CD4-positive, alpha-beta T cell treated with Interleukin-4 for 4 hours (primary cell): ENCODE results near the gene HKDC1.
"Not testable (repeated sequence)": the region's sequence is repeated elsewhere in the genome, so short reads cannot be mapped to it uniquely, and the experiment has no call there.

Experiments
- DNase-seq: peaks from one replicate; pipeline ENCODE4 v3.0.0-alpha.2; 2020

The HKDC1 gene

DNA sequence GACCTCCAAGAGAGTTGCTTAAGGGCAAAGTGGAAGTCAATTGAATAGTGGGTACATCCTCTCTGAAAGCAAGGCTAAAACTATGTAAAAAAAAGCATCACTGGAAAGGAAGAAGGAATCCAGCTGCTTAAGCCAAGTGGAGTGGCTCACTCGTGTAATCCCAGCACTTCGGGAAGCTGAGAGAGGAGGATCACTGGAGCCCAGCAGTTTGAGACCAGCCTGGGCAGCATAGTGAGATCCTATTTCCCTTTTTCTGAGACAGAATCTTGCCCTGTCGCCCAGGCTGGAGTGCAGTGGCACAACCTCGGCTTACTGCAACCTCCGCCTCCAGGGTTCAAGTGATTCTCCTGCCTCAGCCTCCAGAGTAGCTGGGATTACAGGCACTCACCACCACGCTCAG lies 64.3 kb downstream of the HKDC1 start:
- DNase-seq, result not testable (repeated sequence)

DNA sequence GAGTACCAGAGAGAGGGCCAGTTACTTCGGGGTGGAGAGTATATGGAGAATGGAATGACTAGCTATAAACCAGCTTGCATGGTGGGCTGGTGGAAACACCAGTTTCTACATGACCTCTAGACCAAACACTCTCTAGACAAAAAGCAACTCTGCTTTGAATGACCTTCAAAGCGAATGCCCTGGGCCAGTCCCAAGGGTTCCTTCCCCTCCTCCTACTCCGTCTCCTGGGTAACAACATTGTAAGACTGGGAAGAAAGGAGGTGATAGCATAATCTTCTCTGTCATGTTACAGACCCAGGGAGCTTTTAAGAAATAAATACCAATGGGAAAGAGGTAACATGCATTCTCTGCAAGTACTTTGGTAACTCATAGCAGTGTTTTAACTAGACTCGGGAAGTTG lies 65.6 kb downstream of the HKDC1 start:
- DNase-seq, result no peak

DNA sequence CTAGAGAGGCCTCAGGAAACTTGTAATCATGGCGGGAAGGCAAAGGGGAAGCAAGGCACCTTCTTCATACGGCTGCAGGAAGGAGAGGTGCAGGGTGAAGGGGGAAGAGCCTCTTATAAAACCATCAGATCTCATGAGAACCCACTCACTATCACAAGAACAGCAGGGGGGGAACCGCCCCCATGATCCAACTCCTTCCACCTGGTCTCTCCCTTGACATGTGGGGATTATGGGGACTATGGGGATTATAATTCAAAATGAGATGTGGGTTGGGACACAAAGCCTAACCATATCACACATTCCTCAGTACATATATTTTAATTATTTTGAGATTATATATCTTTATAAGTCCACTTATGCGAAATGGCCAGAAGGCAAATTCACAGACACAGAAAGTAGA lies 67.0 kb downstream of the HKDC1 start:
- no peak for DNase-seq

DNA sequence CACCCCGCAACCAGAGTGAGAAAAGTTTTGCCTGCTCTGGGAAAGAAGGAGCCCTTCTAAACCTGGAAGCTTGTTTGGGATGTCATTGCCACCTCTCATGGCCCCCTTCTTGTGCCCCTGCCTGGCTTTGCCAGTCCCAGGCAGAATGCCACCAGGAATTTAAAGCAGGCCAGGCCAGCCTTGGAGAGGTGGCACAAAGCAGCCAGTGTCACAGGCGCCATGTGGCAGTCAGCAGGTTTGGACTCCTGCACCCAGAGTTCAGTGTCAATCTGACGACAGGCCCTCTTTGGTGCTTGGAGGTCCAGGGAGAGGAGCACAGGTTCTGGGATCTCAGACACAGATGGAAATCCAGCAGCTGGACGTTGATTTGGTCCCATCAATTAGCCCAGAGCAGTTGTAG lies 70.9 kb downstream of the HKDC1 start:
- DNase-seq, result no peak

DNA sequence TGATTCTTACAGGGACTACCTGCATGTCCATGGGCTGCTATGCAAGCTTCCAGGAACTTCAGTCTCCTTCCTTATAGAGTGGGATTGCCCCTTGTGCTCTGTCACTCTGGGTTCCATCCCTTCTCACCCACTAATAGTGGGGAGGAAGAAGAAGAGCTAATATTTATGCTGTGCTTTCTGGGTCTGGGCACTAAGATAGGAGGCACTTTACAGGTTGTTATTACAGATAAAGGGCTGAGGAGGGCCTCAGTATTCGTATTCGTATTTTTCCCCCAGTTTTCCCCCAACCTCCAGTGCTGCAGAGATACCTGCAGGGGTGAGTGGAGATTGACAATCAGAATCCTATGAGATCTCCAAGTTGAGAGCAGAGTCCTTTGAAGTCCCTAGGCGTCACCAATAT lies 72.3 kb downstream of the HKDC1 start:
- DNase-seq, result no peak

DNA sequence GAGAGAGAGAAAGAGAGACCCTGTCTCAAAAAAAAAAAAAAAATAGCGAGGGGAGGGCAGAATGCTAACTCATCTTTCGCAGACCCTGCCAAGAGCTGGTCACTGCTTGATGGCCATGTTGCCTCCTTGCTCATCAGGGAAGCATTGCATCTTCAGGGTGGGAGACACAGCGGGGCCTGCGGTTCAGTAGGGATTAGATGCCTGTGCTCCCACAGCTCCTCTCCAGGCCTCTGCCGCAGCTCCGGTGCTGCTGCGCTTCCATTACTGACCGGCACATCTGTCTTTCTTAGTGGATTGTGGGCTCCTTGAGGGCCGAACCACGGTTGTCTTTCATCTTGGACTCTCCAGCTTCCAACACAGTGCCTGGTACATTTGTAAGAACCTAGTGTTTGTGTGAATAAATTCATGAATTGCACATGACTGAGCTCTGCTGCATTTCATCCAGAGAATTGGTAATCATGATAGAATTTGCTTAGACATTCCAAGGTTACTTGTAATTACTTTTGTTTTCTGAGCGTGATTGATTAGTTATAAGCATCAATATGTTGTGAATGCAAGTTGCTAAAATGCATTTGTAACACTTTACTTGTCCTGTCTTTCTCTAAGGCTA lies 75.0 kb downstream of the HKDC1 start:
- DNase-seq, result no peak

DNA sequence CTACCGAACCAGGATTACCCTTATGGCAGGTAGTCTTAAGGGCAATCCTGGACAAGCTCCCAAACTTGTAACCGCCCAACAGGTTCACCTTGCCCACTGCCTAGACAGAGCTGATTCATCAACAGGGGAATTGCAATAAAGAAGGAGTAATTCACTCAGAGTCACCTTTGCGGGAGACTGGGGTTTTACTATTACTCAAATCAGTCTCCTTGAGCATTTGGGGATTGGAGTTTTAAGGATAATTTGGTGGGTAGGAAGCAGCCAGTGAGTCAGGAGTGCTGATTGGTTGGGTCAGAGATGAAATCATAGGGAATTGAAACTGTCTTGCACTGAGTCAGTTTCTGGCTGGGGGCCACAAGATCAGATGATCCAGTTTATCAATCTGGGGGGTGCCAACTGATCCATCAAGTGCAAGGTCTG lies 83.5 kb downstream of the HKDC1 start:
- DNase-seq, result no peak

DNA sequence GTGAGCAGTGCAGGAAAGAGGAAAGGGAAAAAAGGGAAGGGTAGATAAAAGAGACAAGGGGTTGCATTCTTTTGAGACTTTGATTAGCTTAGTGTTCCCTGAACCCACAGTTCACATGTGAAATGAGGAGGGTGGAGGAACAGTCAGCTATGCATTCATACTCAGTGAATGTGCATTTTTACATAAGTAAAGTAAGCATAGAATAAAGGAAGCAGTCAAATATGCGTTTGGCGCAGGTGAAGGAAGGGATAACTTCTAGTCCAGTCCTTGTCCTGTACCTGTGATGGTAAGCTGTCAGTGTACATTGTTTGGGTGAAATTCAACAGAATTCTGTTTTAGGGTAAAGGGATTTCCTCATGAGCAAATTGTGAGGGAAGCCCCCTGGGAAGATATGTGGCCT lies 86.3 kb downstream of the HKDC1 start:
- no peak for DNase-seq

DNA sequence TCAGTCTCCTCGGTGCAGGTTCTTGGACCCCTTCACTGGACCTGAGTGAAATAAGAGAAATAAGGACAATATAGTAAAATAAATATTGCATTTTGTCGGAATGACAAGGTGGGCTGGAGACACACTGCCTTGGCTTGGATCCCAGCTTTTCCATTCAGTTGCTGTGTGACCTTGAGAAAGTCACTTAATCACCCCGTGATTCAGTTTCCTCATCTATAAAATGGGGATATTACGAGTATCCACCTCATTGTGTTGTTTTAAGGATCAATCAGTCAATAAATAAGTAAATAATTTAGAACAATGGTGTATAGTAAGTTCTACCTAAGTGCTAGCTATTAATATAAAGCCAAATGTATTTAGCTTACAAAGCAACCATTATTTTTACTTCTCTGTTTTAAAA lies 87.3 kb downstream of the HKDC1 start:
- DNase-seq, result no peak

DNA sequence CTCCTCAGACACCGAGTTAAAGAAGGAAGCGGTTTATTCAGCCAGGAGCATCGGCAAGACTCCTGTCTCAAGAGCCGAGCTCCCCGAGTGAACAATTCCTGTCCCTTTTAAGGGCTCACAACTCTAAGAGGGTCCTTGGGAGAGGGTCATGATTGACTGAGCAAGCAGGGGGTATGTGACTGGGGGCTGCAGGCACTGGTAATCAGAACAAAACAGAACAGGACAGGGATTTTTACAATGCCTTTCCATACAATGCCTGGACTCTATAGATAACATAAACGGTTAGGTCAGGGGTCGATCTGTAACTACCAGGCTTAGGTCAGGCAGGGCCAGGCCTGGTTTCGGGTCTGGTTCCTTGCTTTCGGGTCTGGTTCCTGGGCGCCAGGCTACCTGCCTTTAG lies 88.2 kb downstream of the HKDC1 start:
- DNase-seq, result not testable (repeated sequence)

DNA sequence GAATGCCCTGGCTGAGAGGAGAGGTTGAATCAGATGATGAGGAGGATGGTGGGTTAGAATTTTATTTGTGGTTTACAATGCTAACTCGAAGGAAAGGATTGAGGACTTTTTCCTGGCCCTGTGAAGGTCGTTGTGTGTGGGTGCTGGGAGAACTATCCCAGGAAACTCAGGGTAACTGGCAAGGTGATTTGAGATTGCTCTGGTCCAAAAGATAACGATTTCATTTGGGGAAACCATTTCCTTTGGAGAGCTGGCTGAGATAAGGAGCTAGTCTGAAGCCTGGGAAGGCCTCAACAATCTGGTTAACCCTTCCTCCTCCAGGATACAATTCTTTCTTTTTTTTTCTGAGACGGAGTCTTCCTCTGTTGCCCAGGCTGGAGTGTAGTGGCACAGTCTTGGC lies 91.2 kb downstream of the HKDC1 start:
- DNase-seq, result no peak

DNA sequence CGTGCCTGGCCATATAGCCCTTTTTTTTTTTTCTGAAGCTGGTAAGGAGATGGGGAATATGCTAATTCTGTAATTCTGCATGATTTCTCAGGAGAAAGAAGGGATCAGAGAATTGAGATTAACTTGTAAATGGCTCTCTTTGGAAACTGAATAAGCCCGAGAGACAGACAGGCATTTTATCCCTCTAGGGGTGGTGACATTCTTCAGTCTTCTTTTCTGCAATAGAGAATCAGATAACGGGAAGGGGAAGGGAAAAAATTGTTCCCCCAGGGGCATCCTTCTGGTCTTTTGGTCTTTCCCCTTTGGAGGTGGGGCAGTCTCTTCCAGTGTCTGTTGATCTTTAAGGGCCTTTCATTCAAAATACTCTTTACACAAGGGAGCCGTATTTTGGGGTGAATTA lies 92.4 kb downstream of the HKDC1 start:
- no peak for DNase-seq

DNA sequence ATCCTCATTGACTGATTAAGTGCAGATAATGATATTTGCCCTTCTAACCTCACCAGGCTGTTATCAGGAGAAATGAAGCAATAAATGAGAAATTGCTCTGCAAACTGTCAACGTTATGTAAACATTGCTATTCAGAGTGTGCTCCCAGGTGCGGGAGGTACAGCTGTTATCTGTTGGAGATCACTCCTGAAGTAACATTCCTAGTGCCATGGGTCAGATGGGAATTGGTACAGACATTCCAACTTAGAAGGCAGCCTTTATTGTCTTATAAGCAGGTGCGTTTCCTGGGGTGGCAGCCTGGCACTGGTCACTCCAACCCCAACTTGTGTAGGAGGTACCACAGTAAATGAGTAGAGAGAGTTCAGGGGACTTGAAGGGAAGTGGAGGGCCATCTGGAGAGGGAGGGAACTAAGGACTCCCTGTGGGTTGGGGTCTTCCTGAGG lies 95.0 kb downstream of the HKDC1 start:
- no peak for DNase-seq

DNA sequence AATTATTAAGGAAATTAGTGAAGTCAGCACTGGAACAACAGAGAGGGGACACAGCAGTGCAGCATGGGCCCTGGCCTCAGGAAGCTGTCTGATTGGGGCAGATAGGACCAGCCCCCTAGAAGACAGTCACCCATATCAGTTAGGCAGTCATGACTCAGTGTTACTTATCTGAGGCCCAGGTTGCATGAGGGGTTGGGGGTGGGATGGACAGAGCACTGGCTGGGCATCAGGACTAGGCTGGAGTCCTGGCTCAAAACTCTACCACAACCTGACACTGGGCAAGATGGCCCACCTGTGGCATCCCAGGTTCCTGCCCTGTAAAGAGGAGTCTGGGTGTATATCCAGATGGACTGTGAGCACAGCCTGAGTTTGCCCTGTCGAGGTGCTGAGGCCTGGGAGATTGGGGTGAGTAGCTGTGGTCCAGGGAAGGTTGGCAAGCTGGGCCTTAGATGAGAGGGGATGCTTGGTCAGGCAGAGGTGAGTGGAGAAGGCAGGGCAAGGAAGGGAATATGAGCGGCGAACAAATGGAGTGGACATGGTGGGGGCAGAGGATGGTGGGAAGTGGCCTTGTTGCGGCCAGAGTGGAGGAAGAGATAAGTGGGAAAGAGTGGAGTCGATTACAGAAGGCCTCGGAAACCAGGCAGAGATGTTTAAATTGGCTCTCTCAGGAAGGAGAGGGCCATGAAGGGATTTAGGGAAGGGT lies 95.6 kb downstream of the HKDC1 start:
- DNase-seq, result no peak

DNA sequence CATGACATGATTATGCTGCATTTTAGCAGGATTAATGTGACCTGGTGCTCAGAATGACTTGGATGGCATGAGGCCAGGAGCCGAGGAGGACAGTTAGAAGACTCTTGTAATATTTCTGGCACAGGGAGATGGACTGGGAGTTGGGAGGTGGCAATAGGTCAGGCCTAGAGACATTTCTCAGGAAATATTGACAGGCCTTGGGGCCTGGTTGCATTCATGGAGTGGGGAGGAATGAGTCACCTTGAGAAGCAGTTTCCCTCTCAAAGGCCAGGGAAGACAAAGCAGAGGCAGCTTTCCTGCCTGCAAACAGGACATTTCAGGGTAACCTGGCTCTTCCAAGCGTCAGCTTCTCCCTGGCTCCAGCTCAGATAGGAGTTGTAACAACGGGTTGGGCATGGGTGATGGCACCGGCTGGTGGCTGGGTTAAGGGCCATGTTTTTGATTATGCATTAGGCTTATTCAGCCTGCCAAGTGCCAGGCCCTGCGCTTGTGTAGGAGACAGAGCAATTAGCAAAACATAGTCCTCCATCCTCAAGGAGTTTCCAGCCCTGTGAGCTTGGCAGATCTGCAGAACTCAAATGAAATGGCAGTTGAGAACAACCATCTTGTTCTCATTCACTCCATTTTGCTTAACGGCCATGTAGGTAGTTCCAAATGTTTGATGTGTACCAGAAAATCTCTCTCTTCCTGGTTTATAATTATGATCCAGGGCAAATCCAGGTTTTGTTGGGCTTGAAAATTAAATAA lies 96.4 kb downstream of the HKDC1 start:
- no peak for DNase-seq
